ENCODE measurements around the gene MUC5B. TPM values are rescaled to one million over a fixed set of nuclear protein-coding genes. Genes with fewer than 3 reads are reported as not detected.

The MUC5B gene
- total RNA-seq, 1 donor from 2014 or later: 1.2 TPM

- Histone ChIP-seq H3K36me3 (no peaks in the 10 kb centered on the region), H3K4me1 (no peaks in the 10 kb centered on the region), H3K27me3 (peaks cover 9% of the 10 kb centered on the region), H3K4me3 (no peak overlapping the region), H3K27ac (no peak overlapping the region), H3K9me3 (no peaks in the 10 kb centered on the region)
- ATAC-seq (no peak), DNase-seq (no peak)
- no peak for TF ChIP-seq CTCF (IDR thresholded peaks at IDR 0.05)
- intact Hi-C loops (cut with DNase I): no loop called here
Measured at GRCh38 chr11:1177020-1177770, 45.7 kb upstream of the MUC5B start.

GRCh38 chr11:1177771-1178090 lies 45.1 kb upstream of the MUC5B start:
- no peak overlapping the region for H3K4me3 ChIP-seq
- no peak for TF ChIP-seq CTCF (IDR thresholded peaks at IDR 0.05)
- no peaks in the 10 kb centered on the region for H3K36me3 ChIP-seq
- no peak overlapping the region for H3K27ac ChIP-seq
- no peak for ATAC-seq
- intact Hi-C loops (cut with DNase I): no loop called here
- no peaks in the 10 kb centered on the region for H3K4me1 ChIP-seq
- H3K27me3 ChIP-seq: peaks cover 9% of the 10 kb centered on the region
- no peaks in the 10 kb centered on the region for H3K9me3 ChIP-seq
- DNase-seq: no peak

- H3K4me1 ChIP-seq: no peaks in the 10 kb centered on the region
- no peak for TF ChIP-seq CTCF (IDR thresholded peaks at IDR 0.05)
- DNase-seq (no peak), ATAC-seq (no peak)
- peaks cover 9% of the 10 kb centered on the region for H3K27me3 ChIP-seq
- no peak overlapping the region for H3K27ac ChIP-seq
- no peaks in the 10 kb centered on the region for H3K9me3 ChIP-seq
- no peaks in the 10 kb centered on the region for H3K36me3 ChIP-seq
- intact Hi-C loops (cut with DNase I): no loop called here
- no peak overlapping the region for H3K4me3 ChIP-seq
Measured at GRCh38 chr11:1178201-1178885, 44.5 kb upstream of the MUC5B start.

- H3K27me3 ChIP-seq: peaks cover 9% of the 10 kb centered on the region
- DNase-seq: no peak
- H3K9me3 ChIP-seq: no peaks in the 10 kb centered on the region
- TF ChIP-seq CTCF (IDR thresholded peaks at IDR 0.05): no peak
- no peaks in the 10 kb centered on the region for H3K36me3 ChIP-seq
- no peak for ATAC-seq
- intact Hi-C loops (cut with DNase I): no loop called here
- no peak overlapping the region for H3K4me3 ChIP-seq
- no peaks in the 10 kb centered on the region for H3K4me1 ChIP-seq
- H3K27ac ChIP-seq: no peak overlapping the region
Measured at GRCh38 chr11:1178906-1179305, 44.0 kb upstream of the MUC5B start.

- H3K4me3 ChIP-seq: no peak overlapping the region
- no peaks in the 10 kb centered on the region for H3K9me3 ChIP-seq
- no peak overlapping the region for H3K27ac ChIP-seq
- DNase-seq: no peak
- H3K4me1 ChIP-seq: no peaks in the 10 kb centered on the region
- H3K27me3 ChIP-seq: peaks cover 9% of the 10 kb centered on the region
- no peak for ATAC-seq
- no peaks in the 10 kb centered on the region for H3K36me3 ChIP-seq
- intact Hi-C loops (cut with DNase I): no loop called here
- no peak for TF ChIP-seq CTCF (IDR thresholded peaks at IDR 0.05)
Measured at GRCh38 chr11:1179641-1180040, 43.2 kb upstream of the MUC5B start.

Measured in upper lobe of right lung (tissue), 1 donor.